Measurements from ENCODE around the gene LBX2. TPM values are rescaled to one million over a fixed set of nuclear protein-coding genes. Genes with fewer than 3 reads are reported as not detected.

Gene LBX2
- total and polyA plus RNA-seq, 10 of the 15 experiments (the other 5 are each of a cell fraction or from before 2014, with no cell fraction given): 0.08 to 4.0 (median 0.27) TPM

GRCh38 chr2:74529357-74530238, 30.2 kb upstream of the LBX2 start, which contains the start of the genes AUP1 and HTRA2 (continued):
- TF ChIP-seq CEBPZ (IDR thresholded peaks at IDR 0.05; ENCODE audit: low read depth, low read length) (no peak), MTA2 (IDR thresholded peaks at IDR 0.05; ENCODE audit: low read depth) (no peak), CEBPB (IDR thresholded peaks at IDR 0.05; ENCODE audit: borderline replicate concordance in 1 of 2, low read depth in 2 of 2, low read length in 2 of 2) (no peak), MTA3 (IDR thresholded peaks at IDR 0.05; ENCODE audit: borderline replicate concordance, low read length) (no peak), BACH1 (IDR thresholded peaks at IDR 0.05; ENCODE audit: borderline replicate concordance) (peak; percentile 79), E2F8 (IDR thresholded peaks at IDR 0.05; ENCODE audit: low read depth, partially characterized antibody) (no peak), NFYB (IDR thresholded peaks at IDR 0.05; ENCODE audit: insufficient read depth, low read depth, low read length) (no peak), SUPT20H (IDR thresholded peaks at IDR 0.05; ENCODE audit: borderline replicate concordance, control insufficient read depth, low read depth, low read length) (no peak), ETV6 (conservative IDR thresholded peaks at IDR 0.05 in 1 of 2, IDR thresholded peaks at IDR 0.05 in 1 of 2; ENCODE audit: borderline replicate concordance in 1 of 2, low read depth in 1 of 2) (no peak), YBX1 (IDR thresholded peaks at IDR 0.05) (no peak), ATF2 (IDR thresholded peaks at IDR 0.05; ENCODE audit: low read length) (no peak), HDAC2 (IDR thresholded peaks at IDR 0.05) (no peak), CBX3 (IDR thresholded peaks at IDR 0.05; ENCODE audit: borderline replicate concordance, low read depth) (no peak), PAX5 (IDR thresholded peaks at IDR 0.05; ENCODE audit: borderline replicate concordance, low read depth, low read length) (peak; percentile 19; the same call in 1 of the 2 replicates), BMI1 (IDR thresholded peaks at IDR 0.05; ENCODE audit: borderline replicate concordance) (no peak), NKRF (conservative IDR thresholded peaks at IDR 0.05) (peak; percentile 65; the same call in 1 of the 2 replicates), IKZF2 (IDR thresholded peaks at IDR 0.05) (peak; percentile 67 to 75; a peak in 3 of 4 replicates), RELA (IDR thresholded peaks at IDR 0.05; ENCODE audit: borderline replicate concordance, partially characterized antibody) (no peak), RAD51 (IDR thresholded peaks at IDR 0.05) (no peak)
